HG03571 (cell line): ENCODE measurements around the gene CPSF3.
"Not testable (repeated sequence)": the region's sequence is repeated elsewhere in the genome, so short reads cannot be mapped to it uniquely, and the experiment has no call there.

Source experiments
- ATAC-seq: cut with Tn5 transposase; IDR thresholded peaks from one replicate; pipeline ENCODE4 v1.9.1; 2021; ENCODE audit not compliant: unreplicated experiment

Gene CPSF3

GRCh38 chr2:9498210-9498609 is 74.8 kb downstream of the CPSF3 start:
- ATAC-seq: no peak

GRCh38 chr2:9508931-9509330 is 85.5 kb downstream of the CPSF3 start:
- ATAC-seq: no peak

- not testable (repeated sequence) for ATAC-seq
Measured at GRCh38 chr2:9513946-9514345, 90.5 kb downstream of the CPSF3 start.

- no peak for ATAC-seq
Measured at GRCh38 chr2:9517118-9517782, 93.8 kb downstream of the CPSF3 start.

GRCh38 chr2:9518163-9518562 is 94.7 kb downstream of the CPSF3 start:
- ATAC-seq: no peak

- no peak for ATAC-seq
Measured at GRCh38 chr2:9518780-9519179, 95.3 kb downstream of the CPSF3 start.

GRCh38 chr2:9519250-9519649 is 95.8 kb downstream of the CPSF3 start:
- ATAC-seq: no peak
